NCI-H1417 treated with DMSO at 0.1 percent for 48 hours (cell line): ENCODE measurements around the gene SLC23A3.

ENCODE experiments used
- DNase-seq: peaks from one replicate; lab custom pipeline; 2025; lab: John Stamatoyannopoulos, UW

SLC23A3 gene

GRCh38 chr2:219175928-219176817 is 6.3 kb upstream of the SLC23A3 start:
- no peak for DNase-seq

GRCh38 chr2:219175486-219175885 is 5.7 kb upstream of the SLC23A3 start:
- no peak for DNase-seq

GRCh38 chr2:219174801-219175200 is 5.0 kb upstream of the SLC23A3 start:
- DNase-seq, result no peak

GRCh38 chr2:219174146-219174545 is 4.3 kb upstream of the SLC23A3 start:
- DNase-seq, result no peak

GRCh38 chr2:219173176-219173575 is 3.3 kb upstream of the SLC23A3 start:
- no peak for DNase-seq

GRCh38 chr2:219172231-219173154 is 2.7 kb upstream of the SLC23A3 start:
- no peak for DNase-seq

DNA sequence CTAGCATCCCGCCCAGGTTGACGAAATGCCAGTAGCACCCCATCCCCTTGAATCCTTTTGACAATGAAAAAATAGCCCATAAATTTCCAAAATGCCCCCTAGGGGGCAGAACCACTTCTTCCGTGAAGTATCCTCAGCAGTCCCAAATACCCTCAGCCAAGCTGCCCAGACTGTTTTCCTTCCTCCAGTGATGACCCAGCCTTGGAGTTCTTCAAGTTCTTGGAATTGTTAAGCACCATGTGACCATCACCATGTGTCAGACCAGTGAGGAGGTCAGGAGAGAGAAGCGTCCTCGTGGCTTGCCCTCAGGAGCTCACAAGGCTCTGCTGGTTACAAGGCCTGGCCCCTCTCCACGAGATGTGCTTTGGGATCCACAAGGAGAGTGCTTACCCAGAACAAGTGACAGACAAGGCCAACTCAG is 1.4 kb upstream of the SLC23A3 start:
- no peak for DNase-seq

- no peak for DNase-seq
Measured at GRCh38 chr2:219168932-219169331, 897 bp downstream of the SLC23A3 start.

DNA sequence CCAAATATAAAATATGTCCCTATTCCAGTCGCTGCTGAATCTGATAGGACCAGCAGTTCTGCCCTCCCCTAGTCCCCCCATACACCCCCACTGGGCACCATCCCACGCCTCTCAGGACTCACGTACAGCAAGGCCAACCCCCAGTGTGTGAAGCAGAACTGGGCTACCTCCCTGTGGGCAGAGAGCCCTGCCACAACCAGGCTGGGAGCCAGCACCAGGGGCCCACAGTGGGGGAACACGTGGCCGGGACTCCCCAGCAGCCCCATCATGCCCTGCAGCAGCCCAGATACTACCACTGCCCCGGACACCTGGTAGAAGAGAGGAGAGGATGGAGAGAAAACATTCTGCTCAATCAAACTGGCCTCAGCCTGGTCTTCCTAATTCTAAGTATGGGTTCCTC is 1.3 kb downstream of the SLC23A3 start:
- DNase-seq, result no peak

GRCh38 chr2:219167997-219168396 is 1.8 kb downstream of the SLC23A3 start:
- no peak for DNase-seq

- DNase-seq, result no peak
Measured at GRCh38 chr2:219165058-219165911, 4.5 kb downstream of the SLC23A3 start.

DNA sequence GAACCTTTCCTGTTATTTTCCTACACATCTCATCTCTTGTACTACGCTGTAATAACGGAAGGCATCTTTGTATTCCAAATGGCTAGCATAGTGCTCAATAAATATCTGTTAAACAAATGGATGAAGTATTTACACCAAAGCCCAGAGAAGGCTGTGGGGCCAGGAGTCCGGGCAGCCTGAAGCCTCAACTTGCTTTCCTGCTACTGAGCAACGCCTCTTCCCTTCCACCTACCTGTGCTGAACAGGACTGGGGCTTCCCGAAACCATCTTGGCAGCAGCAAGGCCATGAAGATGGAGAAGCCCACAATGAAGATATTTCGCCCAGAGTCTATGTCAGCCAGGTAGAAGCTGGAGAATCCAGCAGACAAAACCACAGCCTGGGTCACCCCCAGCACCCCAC is 6.7 kb downstream of the SLC23A3 start:
- no peak for DNase-seq

- no peak for DNase-seq
Measured at GRCh38 chr2:219161097-219161496, 8.7 kb downstream of the SLC23A3 start.

- DNase-seq, result peak; percentile 82
Measured at GRCh38 chr2:219160186-219161017, 9.4 kb downstream of the SLC23A3 start, which contains the start of gene NHEJ1. TSS of gene NHEJ1 (minus strand) at chr2:219160815. CDS start at chr2:219158362, 2,453 bp downstream.

DNA sequence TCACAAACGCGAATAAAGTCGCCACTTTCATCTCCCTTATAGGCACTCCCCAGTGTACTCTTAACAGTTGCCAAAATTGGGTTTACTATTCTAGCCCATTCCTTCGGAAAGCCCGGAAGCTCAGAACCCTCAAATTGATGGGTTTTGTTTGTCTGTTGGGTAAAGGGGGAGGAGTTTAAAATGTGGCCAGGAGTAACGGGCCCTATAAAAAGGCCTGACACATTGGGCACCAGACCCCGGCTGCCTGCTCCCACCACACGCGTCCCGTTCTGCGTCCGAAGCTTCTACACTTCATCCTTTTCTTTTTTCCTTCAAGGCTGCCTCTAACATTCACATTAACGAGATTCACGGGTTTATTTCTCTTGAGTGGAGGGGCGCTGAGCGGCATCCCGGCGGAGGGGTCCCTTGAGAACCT is 10.1 kb downstream of the SLC23A3 start:
- DNase-seq, result no peak

GRCh38 chr2:219158586-219158985 is 11.2 kb downstream of the SLC23A3 start:
- no peak for DNase-seq

DNA sequence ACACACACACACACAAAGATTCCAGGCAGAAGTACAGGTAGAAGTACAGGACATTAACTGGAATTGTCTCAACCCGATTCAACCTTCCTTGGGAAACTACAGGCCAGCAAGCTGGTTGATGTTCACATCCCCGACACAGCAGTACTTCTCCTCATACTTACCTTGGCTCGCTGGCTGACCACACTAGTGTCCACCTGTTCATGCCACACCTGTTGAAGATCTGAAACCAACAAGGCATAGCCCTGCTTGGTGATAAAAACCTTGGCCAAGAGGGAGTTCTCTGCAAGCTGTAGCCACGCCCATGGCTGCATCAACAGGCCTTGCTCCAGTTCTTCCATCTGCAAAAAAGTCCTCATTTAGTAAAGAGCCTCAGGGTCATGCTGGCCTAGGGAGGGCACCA is 11.8 kb downstream of the SLC23A3 start:
- no peak for DNase-seq

DNA sequence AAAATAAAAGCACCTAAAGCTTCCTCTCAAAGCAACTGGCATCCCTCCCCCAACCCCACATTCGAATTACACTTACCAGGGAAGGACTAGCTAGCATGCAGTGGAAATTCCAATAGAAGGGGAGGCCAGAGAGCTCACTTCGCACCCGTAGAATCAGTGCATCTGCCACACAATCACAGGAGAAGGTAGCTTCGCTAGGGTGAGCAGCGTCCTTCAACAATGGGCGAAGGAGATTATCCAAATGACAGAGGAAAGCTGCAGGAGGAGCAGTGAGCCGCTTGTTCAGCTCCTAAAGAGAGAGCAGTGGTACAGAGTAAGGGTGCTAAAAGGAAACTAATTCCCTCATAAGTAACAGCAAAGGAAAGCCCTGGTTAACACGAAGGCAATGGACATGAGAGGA is 12.4 kb downstream of the SLC23A3 start:
- no peak for DNase-seq

GRCh38 chr2:219155054-219155644 is 14.7 kb downstream of the SLC23A3 start:
- DNase-seq, result no peak

DNA sequence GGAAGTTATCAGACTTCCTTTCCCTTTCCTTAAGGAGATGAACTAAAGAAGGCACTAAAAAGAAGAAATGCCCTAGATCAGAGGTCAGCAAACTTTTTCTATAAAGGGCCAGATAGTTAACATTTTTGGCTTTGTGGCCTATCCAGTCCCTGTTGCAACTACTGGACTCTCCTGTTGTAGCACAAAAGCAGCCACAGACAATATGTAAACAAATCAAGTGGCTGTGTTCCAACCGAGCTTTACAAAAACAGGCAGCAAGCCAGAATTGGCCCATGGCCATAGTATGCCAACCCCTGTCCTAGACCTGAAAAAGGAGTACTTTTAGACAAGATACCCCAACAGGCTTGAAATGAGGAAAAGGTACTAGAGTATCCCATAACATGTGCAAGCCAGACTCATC is 20.2 kb downstream of the SLC23A3 start:
- no peak for DNase-seq
